Uterus (tissue), 4 donors: ENCODE results near the gene SLC2A11. TPM values are rescaled to one million over a fixed set of nuclear protein-coding genes. Genes with fewer than 3 reads are reported as not detected.

Source experiments
- DNase-seq, 2 donors: peaks; one replicate each; pipeline ENCODE4 v3.0.0-alpha.2; 2019 to 2020
- H3K27ac ChIP-seq, 2 donors: fragments of 200-600 bp; sonication (generic); 1 replicate in 1 of 2; 2 replicates in 1 of 2; pipeline ENCODE4 v1.5.1; 2016 to 2018
- H3K27me3 ChIP-seq, 2 donors: fragments of 200-600 bp; sonication (generic); one replicate each; pipeline ENCODE4 v1.5.1; 2018 to 2019; ENCODE audit warnings: control low read depth in 1 of 2
- H3K36me3 ChIP-seq, 2 donors: fragments of 200-600 bp; sonication (generic); one replicate each; pipeline ENCODE4 v1.5.1; 2019; ENCODE audit warnings: control low read depth in 1 of 2
- H3K4me1 ChIP-seq, 2 donors: fragments of 200-600 bp; sonication (generic); one replicate each; pipeline ENCODE4 v1.5.1; 2018 to 2019; ENCODE audit warnings: control low read depth in 1 of 2
- H3K4me3 ChIP-seq, 2 donors: fragments of 200-600 bp; sonication (generic); 1 replicate in 1 of 2; 2 replicates in 1 of 2; pipeline ENCODE4 v1.5.1; 2018 to 2019; ENCODE audit warnings: mild to moderate bottlenecking in 1 of 2
- H3K9me3 ChIP-seq, 2 donors: fragments of 200-600 bp; sonication (generic); one replicate each; pipeline ENCODE4 v1.5.1; 2019; ENCODE audit warnings: control low read depth in 1 of 2
- CTCF ChIP-seq, 4 experiments: fragments of 200-600 bp in 2 of 4; fragments of 450-650 bp in 2 of 4; sonication (generic) in 2 of 4; IDR thresholded peaks; one replicate each; pipeline ENCODE4 v1.5.1; 2016 to 2019; ENCODE audit warnings: antibody characterized with exemption in 4 of 4, mild to moderate bottlenecking in 2 of 4, moderate library complexity in 1 of 4
- POLR2A ChIP-seq, 2 donors: fragments of 450-650 bp; IDR thresholded peaks; one replicate each; pipeline ENCODE4 v1.6.1; 2016; ENCODE audit warnings: antibody characterized with exemption in 2 of 2, mild to moderate bottlenecking in 1 of 2, moderate library complexity in 1 of 2
- intact Hi-C: fragments of 100-400 bp; cut with DNase I; formaldehyde crosslinking; loops from one replicate; pipeline ENCODE4 v1.15.1; 2023; ENCODE audit warnings: low total_unique reads
- total RNA-seq, 4 donors: library from RNA; depleted of rRNA in 3 of 4; stranded (reverse); fragments of >200 nt in 3 of 4; gene quantifications; one replicate each; pipeline versions ENCODE4 v1.1.0 to v1.2.4, GENCODE V29; 2014 to 2023
- donor health status: DM: yes; HTN: yes; CAD: no.

Gene SLC2A11
- total RNA-seq, 4 donors from 2014 or later, result under 0.01 to 63.3 (median 15.0) TPM

- no peak for DNase-seq
- Histone ChIP-seq H3K27ac (no peak overlapping the region), H3K9me3 (no peaks in the 10 kb centered on the region), H3K4me3 (no peak overlapping the region), H3K36me3 (no peaks in the 10 kb centered on the region), H3K4me1 (no peaks in the 10 kb centered on the region), H3K27me3 (no peaks in the 10 kb centered on the region)
- intact Hi-C loops, result no loop called here
- TF ChIP-seq CTCF (IDR thresholded peaks at IDR 0.05) (no peak), POLR2A (IDR thresholded peaks at IDR 0.05) (no peak)
Observed at GRCh38 chr22:23832226-23833016, 25.3 kb upstream of the SLC2A11 start.

- no peaks in the 10 kb centered on the region for H3K36me3 ChIP-seq
- no peak for TF ChIP-seq CTCF (IDR thresholded peaks at IDR 0.05)
- no peak for TF ChIP-seq POLR2A (IDR thresholded peaks at IDR 0.05)
- H3K9me3 ChIP-seq, result no peaks in the 10 kb centered on the region
- H3K4me1 ChIP-seq, result peaks cover 0 to 2% of the 10 kb centered on the region in 2 donors
- intact Hi-C loops, result no loop called here
- no peaks in the 10 kb centered on the region for H3K27me3 ChIP-seq
- no peak overlapping the region for H3K27ac ChIP-seq
- DNase-seq, result no peak
- H3K4me3 ChIP-seq, result no peak overlapping the region
Observed at GRCh38 chr22:23833017-23833751, 24.5 kb upstream of the SLC2A11 start.

- Histone ChIP-seq H3K4me3 (no peak overlapping the region), H3K27me3 (no peaks in the 10 kb centered on the region), H3K36me3 (no peaks in the 10 kb centered on the region), H3K27ac (no peak overlapping the region), H3K4me1 (peaks cover 0 to 8% of the 10 kb centered on the region in 2 donors), H3K9me3 (no peaks in the 10 kb centered on the region)
- TF ChIP-seq POLR2A (IDR thresholded peaks at IDR 0.05), result no peak
- no peak for TF ChIP-seq CTCF (IDR thresholded peaks at IDR 0.05)
- DNase-seq, result no peak
- intact Hi-C loops, result no loop called here
Observed at GRCh38 chr22:23833911-23834317, 23.8 kb upstream of the SLC2A11 start.

- TF ChIP-seq POLR2A (IDR thresholded peaks at IDR 0.05), result no peak
- TF ChIP-seq CTCF (IDR thresholded peaks at IDR 0.05), result no peak
Observed at GRCh38 chr22:23834406-23834792, 23.3 kb upstream of the SLC2A11 start.

More at GRCh38 chr22:23834406-23834792, 23.3 kb upstream of the SLC2A11 start:
- no peaks in the 10 kb centered on the region for H3K27me3 ChIP-seq
- no peaks in the 10 kb centered on the region for H3K9me3 ChIP-seq
- no peak overlapping the region for H3K27ac ChIP-seq
- DNase-seq, result no peak
- H3K4me3 ChIP-seq, result no peak overlapping the region
- peaks cover 0 to 13% of the 10 kb centered on the region in 2 donors for H3K4me1 ChIP-seq
- H3K36me3 ChIP-seq, result no peaks in the 10 kb centered on the region
- intact Hi-C loops, result no loop called here
